T1000 (cell line): Measurements from ENCODE around the gene TSHZ2.

ENCODE experiments used
- DNase-seq: peaks from one replicate; lab custom pipeline; 2025; ENCODE audit warnings: mixed read lengths; lab: John Stamatoyannopoulos, UW

The TSHZ2 gene

DNA sequence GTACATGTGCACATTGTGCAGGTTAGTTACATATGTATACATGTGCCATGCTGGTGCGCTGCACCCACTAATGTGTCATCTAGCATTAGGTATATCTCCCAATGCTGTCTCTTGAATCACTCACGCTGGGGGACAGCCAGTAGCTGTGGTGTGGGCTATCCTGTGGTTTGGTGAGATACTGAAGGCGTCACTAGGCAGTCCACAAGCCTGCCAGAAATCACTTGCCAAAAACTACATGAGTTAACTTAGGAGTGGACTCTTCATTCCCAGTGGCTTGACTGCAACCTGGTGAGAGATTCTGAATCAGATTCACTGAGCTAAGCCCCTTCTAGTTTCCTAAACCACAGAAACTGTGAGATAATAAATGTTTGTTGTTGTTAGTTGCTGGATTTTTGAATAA lies 191.3 kb downstream of the TSHZ2 start:
- DNase-seq, result peak; percentile 65

DNA sequence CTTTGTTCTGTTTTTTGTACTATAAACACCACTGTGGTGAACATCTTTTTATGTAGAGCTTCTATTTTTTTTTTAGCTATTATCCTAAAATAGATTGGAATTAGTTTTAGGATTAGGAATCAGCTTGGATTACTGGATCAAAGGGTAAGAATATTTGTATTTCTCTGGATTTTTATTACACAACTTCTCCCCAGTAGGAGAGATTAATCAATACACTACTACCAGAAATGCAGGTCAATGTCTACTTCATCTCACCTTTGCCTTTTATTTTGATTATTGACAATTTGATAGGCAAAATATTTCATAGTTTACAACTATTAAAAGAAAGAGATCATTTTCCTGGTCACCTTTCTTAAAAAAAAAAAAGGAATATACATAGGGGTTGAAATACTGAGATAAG lies 191.9 kb downstream of the TSHZ2 start:
- DNase-seq, result no peak

DNA sequence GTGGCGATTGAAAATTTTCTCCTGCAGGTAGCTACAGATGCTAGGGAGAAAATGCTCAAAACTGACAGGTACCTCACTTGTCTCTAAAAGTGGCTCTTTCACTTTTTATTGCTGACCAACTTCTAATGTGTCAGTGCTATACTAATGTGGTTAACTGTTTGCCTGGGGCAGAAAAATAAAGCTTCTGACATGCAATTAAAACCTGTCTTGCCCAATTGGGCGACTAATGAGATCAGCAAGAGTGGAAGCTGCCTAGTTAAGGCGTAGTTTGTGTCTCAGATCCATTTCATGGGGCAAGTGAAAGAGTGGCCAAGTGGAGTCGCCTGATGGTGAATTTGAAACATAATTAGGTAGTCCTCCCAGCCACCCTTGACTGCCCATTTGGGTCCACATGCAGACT lies 193.3 kb downstream of the TSHZ2 start:
- no peak for DNase-seq

DNA sequence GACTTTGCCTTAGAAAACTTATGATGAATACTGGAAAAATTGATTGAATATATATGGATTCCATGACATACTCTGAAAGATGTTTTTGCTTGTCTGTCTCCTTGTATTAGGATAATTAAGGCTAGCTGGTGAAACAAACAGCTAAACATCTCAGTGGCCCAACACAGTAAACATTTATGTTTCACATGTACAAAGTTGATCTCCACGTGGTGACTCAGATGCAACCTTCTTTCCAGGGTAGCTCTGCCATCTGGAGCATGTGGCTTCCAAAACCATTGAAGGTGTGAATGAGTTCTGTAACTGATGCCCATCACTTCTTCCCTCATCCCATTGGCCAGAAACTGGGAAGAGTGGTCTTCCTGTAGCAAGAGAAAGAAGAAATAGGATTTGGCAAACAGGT lies 196.3 kb downstream of the TSHZ2 start:
- no peak for DNase-seq

DNA sequence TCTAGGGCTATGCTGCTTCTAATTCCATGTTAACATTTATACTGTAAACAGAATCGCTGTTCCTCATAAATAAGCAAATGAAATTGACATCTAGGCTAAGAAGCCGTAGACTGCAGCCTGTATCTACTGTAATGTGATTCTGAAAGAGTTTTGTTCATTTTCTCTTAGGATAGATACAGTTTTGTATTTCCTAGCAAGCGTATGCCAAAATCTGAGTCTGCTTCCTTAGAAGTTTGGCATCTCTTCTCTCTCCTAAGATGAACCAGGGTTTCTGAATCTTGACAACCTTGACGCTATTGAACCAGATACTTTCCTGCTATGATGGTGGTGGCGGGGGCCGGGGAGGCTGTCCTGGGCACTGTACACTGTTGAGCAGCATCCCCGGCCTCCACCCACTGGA lies 198.0 kb downstream of the TSHZ2 start:
- no peak for DNase-seq

DNA sequence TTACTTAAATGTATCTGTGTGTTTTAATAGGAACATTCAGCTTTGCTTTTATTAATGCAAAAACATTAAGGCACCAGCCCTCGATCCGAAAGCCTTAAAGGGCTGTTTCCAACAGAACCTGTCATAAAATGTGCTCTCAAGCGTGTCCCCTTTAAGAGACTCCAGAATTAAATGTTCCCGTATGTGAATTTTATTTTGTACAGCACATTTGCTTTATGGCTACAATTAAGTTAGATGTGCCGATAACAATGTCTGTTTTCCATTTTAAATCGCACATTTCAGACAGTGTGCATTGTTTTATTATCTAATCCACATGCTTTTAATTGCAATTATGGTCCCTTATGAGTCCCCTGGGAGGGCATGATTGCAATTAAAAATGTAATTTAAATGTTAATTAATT lies 198.9 kb downstream of the TSHZ2 start:
- no peak for DNase-seq

DNA sequence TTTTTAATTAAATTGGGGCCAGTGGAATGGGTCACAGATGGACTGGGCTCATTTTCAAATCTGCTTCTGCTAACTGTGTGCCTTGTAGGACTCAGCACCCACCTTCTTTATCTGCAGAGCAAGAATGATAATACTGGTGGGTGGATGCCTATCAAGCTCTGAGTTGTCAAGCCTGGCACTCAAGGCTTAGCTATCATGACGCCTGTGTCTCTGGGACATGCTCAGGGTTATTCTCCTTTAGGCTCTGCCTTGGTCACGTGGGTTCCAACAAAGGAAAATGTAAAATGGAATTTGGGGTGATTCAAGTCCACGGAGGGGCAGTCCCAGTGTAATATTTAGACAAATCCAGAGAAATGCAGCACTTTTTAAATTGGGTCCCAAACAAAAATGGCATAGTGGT lies 202.3 kb downstream of the TSHZ2 start:
- no peak for DNase-seq

DNA sequence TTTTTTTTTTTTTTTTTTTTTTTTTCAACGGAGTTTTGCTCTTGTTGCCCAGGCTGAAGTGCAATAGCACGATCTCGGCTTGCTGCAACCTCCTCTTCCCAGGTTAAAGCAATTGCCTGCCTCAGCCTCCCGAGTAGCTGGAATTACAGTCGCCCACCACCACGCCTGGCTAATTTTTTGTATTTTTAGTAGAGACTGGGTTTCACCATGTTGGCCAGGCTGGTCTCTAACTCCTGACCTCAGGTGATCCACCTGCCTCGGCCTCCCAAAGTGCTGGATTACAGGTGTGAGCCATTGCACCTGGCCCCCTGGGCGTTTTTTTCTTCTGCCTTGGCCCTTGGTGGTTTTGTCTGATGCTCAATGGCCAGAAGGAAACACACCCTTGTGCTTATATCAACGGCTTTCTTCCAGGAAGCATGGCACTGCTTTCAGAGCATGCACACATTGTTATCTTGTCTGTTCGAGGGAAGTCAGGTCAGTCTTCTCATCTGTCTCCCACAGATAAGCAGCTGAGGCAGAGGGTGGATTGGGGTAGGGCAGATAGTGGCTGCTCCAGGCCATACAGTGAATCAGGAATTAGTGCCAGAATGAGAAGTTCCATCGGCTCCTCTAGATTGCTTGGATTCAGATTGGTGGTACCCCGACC lies 203.1 kb downstream of the TSHZ2 start:
- no peak for DNase-seq

DNA sequence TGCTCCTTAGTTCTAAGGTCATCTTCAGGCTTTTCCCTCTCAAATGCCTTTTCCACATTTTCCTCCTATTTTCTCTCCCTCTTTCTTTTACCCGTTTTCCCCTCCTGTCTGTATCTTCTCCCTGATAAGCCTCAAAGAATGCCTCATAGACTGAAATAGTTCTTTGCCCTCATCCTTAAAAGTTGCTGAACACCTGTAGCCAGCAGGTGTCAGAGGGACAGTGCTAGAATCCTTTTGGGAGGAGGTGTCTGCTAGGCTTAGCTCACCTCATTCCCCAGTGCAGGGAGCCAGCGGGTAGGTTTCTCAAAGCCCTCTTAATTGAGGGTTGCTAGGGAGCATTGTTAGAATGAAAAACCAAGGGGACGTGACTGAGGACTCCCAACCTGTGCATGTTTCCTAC lies 204.0 kb downstream of the TSHZ2 start:
- no peak for DNase-seq

DNA sequence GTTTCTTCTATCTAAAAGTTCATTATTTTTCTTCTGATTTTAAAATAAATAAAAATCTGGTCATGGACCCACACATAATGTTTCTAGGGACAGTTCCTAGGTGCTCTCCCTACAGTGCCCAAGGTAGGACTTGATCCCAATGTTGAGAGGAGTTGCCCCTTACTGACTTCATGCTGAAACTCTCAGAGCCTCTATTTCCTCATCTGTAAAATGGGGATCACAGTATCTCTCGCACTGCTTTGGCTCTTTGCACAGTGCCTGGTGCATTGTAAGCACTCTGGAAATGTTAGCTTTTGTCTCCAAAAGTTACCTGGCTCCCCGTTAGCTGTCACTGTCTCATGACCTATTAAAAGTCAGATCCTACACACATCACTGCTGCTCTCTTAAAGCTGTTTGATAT lies 205.5 kb downstream of the TSHZ2 start:
- DNase-seq, result no peak

DNA sequence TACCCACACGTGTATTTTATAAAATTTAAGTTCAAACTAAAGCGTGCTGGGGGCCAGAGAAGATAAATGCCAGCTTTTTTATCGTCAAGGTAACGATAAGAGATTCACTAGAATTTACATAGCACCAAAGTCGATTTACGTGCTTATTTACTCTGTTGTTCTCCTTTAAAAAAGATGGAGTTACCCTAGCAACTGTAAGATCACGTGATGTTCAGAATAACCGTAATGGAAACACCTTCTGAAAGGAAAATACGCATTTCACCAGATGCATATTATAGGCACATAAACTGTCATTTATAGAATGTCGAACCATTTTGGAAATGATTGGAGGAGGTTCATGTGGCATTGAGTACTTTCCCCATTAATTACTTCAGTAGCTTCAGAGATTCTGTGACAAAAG lies 207.6 kb downstream of the TSHZ2 start:
- no peak for DNase-seq

DNA sequence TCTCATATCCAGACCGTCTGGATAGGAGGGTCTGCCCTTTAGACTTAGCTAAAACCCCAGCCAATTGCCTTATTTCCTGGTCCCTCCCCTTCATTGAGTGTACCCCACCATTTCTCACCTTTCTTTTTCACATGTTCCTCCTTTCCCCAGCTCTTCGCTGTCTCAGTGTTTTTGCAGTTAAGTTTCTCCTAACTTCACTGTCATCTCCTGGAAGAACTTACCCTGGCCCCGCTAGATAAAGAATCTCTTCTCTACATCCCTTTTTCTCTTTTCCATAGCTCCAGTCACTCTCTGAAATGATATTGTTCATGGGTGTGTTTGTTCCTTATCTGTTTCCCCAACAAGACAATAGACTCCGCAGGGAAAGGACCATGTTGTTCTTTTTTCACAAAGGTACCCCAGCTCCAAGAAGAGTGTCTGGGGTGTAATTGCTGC lies 208.8 kb downstream of the TSHZ2 start:
- no peak for DNase-seq

DNA sequence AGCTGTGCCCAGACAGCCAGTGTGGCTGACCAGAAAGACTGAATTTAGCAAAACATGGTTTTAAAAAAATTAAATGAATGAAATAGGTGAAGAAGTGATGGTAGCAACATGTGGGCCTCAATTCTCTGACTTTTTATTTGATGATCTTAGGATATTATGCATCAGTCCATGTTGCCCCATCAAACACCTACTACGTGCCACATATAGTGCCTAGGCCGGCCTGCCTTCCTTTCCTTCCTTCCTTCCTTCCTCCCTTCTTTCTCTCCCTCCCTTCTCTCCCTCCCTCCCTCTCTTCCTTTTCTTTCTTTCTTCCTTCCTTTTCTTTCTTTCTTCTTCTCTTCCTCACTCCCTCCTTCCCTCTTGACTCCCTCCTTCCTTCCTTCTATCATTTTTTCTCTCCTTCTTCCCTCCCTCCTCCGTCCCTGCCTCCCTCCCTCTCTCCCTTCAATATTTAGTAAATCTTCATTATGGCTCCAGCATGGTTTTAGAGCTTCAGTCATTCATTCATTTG lies 209.8 kb downstream of the TSHZ2 start:
- no peak for DNase-seq

DNA sequence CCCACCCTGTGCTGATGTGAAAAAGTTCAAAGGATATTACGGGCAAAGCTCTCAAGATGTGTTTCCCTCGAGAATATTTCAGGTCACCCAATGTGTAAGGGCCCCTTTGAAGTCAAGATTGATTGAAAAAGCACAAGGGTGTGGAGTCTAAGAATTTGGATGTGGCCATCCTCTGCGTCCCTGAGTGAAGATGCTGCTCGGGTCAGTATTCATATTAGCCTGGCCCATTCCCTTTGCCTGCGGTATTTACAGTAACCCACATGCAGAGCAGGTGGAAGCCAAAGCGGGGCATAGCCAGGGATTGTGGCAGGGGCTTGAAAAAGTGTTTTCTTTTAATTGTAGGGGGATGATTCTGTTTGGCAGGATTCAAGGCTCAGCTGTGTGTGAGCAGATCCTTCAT lies 211.0 kb downstream of the TSHZ2 start:
- DNase-seq, result no peak

DNA sequence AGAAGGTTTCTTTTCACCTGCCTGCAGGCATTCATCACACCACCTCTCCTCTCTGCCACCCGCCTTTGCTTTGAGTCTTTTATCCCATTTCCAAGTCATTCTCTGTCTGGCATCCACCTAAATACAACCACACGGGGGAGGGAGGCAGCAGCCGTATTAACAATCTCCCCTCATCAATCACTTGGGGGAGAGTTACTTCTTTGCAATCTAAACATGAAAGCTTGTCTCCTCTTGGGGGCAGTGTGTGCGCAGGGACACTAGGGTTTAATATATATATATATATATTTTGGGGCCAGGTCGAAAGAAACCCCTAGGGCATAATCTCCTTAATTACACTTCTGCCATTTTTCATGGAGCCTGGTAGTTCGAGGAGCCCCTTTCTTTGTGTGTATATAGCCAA lies 214.5 kb downstream of the TSHZ2 start:
- DNase-seq, result no peak

DNA sequence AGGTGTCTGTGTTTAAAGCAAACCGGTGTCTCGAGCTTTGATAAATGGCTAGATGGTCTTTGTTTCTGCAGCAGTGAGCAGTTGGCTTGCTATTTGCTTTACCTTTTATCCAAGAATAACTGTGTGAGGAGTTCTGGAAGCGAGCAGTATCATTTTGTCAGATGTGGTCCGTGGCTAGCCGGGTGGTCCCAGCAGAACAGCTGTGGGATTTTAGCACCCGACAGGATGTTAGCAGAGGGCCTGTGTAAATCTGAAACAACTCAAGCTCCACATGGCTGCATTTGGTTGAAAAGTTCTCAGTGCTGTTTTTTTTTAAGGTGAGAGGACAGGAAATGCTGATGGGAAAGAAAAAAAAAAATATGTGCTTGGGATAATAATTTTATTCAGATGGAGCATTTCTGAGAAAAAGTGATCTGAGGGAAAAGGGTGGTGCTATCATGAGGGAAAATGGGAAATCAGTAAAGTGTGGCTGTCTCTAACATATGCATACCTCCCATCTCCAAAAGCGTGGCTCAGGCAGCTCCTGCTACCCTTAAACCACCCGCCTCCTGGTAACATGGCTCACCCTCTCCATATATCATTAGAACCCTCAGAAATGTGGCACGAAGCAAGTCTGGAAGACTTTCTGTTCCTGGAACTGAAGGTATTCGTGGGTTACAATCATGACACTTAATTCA lies 215.4 kb downstream of the TSHZ2 start:
- no peak for DNase-seq

DNA sequence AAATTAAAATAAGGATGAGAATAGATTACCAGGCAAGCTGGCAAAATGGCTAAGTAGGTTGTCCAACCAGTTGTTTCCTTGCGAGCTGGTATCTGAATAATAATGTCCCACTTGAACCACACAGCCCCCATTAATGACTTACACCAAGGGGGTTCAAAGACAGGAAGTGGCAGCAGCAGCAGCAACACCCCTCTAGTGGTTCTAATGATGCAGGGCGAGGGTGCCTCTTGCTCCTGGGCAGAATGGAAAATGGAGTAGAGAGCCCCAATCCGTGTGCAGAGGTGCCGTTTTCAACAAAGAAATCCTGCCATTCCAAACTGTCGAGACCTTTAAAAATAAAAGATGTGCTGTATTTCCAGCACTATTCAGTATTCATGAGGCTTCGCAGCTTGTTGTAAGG lies 218.1 kb downstream of the TSHZ2 start:
- DNase-seq, result no peak

DNA sequence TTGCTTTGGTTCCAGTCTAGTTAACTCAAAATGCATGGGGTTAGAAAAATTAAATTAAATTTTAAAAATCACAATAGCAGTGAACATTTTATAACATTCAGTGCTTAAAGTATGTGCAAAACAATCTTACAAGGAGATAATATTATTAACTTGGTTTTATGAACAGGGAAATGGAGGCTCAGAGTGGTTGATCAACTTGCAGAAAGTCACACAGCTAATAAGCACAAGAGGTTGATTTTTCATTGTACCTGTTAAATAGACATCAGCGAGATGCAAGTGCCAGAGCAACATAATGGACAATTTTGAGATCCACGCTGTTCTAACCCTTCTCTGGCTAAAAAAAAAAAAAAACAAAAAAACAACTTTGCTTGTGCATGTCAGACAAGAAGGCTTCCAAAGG lies 219.8 kb downstream of the TSHZ2 start:
- DNase-seq, result no peak

DNA sequence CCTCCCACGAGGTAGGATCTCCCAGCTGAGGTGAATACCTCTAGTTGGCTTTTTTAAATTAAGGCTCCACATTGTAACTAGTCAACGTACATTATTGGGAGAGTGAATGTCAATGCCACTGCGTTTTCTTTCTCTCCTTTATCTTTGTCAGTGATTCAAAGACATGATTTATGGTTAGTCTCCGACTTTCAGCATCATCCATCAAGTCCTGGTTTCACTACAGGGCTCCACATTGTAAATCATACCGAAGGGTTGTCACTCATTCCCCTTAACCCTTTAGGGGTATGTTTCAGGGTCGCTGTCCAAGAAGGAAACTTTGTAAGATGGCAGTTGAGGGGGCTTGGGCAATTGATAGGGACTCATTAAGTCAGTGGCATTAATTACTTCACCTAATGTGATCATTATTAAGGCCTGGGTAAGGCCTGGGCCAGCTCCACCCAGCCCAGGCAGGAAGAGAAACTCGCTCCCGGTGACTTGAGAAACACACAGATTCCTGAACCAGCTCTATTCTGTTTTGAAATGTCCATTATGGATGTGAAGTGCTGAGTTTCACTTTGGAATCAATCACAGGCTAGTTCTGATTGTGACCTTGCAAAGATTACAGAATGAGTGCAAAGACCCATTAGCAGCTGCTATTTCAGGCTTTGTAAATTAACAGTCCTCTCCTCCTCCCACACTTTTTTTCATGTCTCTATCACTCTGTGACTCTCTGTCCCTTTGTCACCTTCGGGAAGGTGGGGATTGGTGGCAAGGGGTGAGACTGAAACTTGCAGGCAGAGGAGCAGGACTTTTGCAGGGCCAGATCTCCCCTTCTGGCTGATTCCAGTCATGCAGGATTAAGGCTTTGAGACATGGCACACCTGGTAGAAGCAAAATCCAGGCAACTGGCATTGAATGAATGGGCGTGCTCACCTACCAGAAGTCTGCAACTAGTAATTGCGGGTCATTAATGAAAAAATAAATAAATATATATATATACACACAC lies 222.4 kb downstream of the TSHZ2 start:
- no peak for DNase-seq

DNA sequence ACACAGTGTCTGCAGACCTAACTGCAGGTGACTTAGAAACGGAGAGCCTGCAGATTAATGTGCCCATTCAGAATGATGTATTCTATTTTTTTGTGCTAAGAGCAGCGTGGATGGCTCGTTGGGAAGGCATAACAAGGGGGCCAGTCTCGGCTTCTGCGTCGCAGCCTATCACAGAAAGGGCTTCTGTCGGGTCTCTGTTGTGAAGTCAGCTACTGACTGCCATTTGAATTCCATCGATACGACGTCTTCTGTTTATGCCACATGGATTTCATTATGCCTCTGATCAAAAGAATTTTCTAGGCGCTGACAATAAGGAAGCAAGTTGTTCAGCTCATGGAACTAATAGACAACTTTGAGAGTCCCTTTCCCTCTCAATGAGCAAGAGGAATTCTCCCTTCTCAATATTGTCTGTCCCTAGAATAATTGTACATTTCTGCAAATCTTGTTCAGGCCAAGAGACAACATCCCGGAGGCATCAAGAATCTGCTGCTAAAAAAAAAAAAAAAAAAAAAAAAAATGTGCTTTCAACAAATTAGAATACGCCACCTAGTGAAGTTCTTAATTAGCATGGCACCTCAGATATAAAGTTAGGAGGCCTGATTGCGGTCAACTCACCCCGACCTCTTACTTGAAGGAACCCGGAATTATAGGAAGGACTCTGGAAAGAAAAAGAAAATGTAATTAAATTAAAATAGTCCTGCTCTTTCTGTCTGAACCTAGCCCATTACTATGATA lies 223.9 kb downstream of the TSHZ2 start:
- DNase-seq, result no peak

DNA sequence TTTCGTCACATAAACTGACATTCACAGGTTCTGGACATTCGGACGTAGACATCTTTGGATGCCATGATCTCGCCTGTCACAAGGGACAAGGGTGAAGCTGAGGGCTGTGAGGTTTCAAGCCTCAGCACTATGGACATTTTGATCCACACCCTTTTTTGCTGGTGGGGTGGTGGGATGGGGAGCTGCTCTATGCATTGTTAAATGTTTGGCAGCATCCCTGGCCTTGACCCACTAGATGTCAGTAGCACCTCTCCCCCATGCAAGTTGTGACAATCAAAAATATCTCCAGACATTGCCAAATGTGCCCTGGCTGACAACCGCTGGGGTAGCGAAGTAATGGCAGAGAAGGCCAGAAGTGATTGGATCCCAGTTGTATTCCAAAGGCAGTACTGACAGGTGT lies 229.4 kb downstream of the TSHZ2 start:
- no peak for DNase-seq

DNA sequence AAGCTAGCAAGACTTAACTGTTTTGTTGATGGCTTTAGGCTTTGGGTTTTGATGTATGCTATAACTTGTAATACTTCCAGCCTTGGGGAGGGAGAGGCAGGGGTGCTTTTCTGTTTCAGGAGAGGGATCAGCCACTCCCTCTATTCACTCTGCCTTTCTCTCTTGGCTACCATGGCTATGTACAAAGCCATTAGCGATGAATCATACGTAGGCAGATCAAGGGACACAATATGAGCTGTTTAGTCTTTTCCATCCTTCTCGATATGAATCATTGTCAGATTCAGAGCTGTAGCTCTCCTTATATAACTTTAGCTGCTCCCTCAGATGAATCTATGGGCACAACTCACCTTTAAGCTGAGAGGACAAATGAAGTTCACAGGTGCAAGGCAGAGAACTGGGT lies 230.6 kb downstream of the TSHZ2 start:
- no peak for DNase-seq
